HG02885 (cell line): ENCODE results near the gene FAM13A.
A peak's percentile ranks its signal among the peaks of the same experiment; 100 is the strongest.
"Not testable (repeated sequence)": the region's sequence is repeated elsewhere in the genome, so short reads cannot be mapped to it uniquely, and the experiment has no call there.

ENCODE experiments used
- ATAC-seq: cut with Tn5 transposase; IDR thresholded peaks from one replicate; pipeline ENCODE4 v1.9.1; 2021; ENCODE audit warnings: mild to moderate bottlenecking; ENCODE audit not compliant: unreplicated experiment, poor library complexity

The FAM13A gene

GRCh38 chr4:88865046-88865445, 191.9 kb downstream of the FAM13A start:
- no peak for ATAC-seq

GRCh38 chr4:88860586-88860985, 196.4 kb downstream of the FAM13A start:
- no peak for ATAC-seq

DNA sequence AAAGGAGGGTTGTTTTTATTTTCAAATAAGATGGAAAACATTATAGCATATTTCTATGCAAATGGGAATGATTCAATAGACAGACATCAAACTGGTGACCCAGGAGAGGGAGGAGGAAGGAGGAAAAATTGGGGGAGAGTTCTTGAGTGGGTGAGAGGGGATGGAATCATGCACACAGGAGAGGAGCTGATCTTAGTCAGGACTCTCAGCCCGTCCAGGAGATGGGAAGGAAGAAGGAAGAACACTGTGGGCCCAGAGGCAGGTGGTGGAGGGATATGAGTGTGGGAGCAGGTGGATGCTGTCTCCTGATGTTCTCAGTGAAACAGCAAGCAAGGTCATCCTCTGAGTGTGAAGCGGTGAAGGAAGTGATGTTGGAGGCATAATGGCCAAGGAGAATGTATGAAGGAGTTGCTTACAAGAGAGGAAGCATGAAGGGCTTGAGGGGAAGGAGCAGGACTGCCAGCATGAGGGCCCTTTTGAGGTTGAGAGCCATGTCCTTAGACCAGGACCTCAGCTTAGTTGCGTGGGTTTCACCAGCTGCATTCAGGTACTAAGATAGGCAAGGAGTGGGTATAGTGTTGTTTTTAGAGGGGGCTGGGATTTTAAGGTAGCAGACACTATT, 197.7 kb downstream of the FAM13A start:
- peak; percentile 14 for ATAC-seq

- peak; percentile 94 for ATAC-seq
These were observed 198.2 kb downstream of the FAM13A start for GRCh38 chr4:88858752-88859151.

- no peak for ATAC-seq
These were observed 199.4 kb downstream of the FAM13A start for GRCh38 chr4:88857588-88857987.

DNA sequence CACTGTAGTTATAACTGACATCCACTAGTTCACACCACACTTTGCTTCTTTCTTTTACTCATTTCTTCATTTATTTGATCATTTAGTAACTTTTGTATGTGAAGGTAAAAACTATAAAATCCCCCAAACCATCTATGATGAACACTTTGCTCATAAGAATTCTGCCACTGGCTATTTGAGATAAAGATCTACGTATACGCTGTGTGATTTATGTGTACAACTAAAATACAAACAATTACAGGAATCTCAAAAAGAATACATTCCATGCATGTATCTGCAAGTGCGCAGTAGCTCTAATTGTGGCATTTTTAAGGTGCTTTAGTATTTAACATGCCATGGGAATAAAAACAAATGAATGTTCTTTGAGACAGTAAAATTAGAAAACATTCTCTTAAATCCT, 202.5 kb downstream of the FAM13A start:
- no peak for ATAC-seq

- ATAC-seq: not testable (repeated sequence)
These were observed 203.4 kb downstream of the FAM13A start for GRCh38 chr4:88853583-88853982.

- no peak for ATAC-seq
These were observed 210.7 kb downstream of the FAM13A start for GRCh38 chr4:88846206-88846790.

DNA sequence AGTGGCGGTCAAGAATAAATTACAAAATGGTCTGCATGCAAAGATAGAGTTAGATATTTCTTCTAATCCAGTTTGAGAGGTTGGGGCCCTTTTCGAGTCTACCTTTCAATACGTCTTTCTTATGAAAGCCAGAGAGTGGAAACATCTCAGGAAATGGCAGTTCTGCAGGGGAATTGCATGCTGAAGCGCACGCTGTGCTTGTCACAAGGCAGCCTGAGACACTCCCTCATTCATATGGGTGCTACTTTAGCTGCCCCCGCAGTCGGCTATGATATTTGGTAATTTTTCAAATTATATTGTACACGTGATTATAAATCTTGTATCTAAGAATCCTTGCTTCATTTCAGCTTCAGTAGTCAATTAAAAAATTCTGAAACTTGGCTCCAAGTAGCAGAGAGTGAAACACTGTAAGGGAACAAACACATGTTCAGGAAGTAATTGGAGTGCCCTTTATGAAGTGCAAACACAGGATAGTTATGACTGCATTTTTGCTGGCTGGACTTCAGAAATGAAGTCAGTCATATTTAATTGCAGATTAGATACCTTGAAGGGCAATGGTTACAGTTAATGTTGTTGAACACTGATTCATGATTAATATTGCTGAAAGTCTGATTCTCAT, 213.8 kb downstream of the FAM13A start:
- no peak for ATAC-seq

DNA sequence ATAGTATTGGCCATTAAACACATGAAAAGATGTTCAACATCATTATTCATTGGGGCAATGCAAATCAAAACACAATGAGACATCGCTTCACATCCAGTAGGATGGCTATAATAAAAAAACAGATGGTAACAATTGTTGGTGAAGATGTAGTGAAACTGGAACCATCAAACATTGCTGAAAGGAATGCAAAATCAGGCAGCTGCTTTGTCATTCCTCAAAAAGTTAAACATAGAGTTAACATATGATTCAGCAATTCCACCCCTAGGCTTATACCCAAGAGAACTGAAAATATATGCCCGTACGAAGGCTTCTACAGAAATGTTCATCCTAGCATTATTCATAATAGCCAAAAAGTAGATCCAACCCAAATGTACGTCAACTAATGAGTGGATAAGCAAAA, 215.3 kb downstream of the FAM13A start:
- no peak for ATAC-seq

DNA sequence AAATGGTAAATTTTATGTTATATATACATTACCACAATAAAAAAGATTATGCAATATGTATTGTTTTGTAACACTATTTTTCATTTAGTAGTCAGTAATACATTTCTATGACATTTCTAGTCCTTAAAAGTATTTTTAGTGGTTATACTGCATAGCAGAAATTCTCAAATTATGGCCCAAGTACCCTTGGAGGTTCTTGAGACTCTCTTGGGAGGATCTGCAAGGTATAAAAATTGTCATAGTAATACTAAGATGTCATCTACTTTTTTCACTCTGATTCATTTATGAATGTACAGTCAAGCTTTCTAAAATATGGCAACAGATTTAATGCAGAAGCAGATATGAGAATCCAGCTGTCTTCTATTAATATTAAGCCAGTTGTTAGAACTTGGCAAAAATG, 220.8 kb downstream of the FAM13A start:
- ATAC-seq: no peak

DNA sequence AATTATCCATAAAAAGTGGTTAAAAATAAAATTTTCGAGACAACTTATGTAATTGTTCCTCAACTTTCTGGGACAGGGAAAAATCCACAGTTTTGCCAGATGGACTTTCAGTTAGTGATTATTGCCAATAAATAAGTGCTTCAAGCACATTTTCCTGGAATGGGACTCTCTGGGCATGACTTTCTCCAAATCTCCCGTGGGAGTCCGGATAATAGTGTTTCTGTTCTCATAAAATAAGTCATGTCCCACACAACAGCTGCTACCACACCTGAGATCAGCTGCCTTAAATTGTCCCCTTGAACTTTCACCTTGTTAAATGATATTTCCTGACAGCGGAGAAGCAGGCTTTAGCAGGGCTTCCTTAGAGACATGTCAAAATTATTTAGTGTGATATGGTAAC, 226.0 kb downstream of the FAM13A start:
- no peak for ATAC-seq

DNA sequence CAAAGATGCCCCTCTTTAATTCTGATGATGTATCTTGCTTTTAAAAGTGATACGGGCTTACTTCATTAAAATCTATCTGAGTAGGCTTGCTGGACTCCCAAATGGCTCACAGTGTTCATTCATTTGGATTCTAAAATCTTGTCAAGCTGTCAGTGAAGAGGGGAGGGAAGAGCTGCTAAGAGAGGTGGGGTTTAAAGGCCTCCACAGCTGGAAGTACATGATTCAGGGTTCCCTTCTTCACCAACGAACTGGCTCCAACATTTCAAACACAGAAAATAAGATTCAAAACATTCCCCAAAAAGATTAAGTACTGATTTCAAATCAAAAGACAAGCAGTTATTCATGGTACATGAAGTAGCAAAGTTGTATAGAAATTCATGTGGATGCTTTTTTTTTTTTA, 226.4 kb downstream of the FAM13A start:
- ATAC-seq: no peak

DNA sequence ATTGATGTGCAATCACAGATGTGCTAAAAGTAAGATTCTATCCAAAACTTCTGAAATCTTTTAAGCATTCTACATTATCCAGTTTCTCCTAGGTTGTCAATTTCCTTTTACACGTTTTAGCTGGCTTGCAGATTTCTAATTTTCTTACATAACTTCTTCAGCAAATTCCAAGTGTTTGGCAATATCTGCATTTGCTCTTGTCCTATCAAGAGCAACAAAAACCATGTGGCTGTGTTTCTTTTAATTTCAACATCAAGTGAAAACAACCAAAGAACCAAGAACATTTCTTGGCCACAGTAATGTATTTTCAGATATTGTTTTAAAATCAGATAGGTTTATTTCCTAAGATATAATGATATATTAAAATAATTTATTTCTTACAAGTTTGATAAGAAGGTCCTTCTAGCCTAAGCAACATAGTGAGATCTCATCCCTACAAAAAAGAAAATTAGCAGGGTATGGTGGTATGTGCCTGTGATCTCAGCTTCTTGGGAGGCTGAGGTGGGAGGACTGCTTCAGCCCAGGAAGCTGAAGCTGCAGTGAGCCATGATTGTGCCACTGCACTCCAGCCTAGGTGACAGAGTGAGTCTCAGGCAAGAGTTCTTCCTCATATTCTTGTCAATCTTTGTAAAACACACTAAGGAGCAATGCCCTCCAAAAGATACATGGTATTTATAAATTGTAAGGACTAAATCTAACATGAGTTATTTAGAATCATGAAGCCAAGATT, 228.0 kb downstream of the FAM13A start:
- ATAC-seq: no peak

- no peak for ATAC-seq
These were observed 229.5 kb downstream of the FAM13A start for GRCh38 chr4:88827442-88827841.

DNA sequence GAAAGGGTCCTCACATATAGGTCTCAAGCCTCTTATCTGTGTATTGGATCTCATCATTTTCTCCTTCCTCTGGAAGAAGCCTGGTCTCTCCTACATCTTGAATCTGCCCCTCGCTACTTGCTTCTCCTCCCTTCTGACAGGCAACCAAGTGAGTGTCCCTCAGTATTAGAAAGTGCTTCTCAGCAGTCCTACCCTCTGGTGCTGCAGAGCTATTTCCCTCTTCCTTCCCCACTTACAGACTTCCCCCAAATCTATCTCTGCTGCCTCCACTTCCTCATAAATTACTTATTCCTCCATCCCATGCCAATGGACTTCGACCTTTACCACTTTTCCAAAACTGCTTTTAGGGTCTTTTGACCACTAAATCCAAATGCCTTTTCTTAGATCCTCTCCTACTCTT, 230.2 kb downstream of the FAM13A start:
- no peak for ATAC-seq

DNA sequence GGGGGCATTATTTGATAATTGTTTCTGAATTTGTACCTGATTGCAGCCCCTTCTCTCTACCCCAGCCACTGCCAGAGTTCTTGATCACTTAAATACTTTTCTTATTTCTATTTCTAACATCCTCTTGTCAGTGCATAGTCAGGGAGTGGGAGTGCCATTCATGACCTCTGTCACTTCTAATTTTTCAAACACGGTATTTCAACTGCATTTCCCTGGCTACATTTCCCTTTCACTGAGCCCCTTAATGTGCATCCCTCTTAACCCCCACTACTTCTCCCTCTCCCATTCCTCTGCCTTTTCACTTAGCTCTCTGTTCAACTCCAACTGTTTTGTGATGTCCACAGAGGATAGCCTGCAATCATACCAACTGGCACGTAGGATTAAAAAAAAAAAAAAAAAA, 231.1 kb downstream of the FAM13A start:
- no peak for ATAC-seq

GRCh38 chr4:88823058-88823919, 233.7 kb downstream of the FAM13A start:
- peak; percentile 97 for ATAC-seq

DNA sequence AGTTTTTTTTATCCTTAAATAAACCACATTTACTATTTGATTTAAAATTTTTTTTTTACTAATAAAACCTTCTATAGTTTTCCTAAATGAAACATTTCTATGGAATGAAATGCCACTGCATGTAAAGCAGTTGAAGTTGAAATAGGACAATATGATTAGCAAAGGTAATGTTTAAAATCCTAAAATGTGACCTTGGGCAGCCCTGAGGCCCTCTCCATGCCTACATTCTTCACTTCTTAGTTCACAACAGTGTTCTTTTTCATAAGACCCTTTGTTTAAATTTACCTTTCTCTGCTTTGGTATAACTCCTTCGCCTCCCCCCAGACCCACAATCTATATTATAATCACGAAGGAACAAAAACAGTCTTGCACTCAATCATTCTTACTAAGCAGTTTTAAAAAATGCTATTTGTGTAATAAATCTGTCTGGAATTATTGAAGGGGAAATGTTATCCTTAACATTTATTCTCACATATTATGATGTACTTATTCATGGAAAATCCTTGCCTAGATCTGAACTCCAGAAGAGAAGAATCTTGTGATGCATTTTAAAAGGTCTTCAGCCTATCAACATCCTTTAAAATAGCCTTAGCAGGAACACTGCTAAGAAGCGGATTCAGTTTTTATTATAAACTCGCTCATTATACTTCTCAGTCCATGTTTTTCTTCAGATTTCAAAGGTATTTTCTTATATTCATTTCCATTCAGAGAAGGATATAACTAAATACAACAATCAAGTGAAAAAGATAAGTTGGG, 234.8 kb downstream of the FAM13A start:
- no peak for ATAC-seq

DNA sequence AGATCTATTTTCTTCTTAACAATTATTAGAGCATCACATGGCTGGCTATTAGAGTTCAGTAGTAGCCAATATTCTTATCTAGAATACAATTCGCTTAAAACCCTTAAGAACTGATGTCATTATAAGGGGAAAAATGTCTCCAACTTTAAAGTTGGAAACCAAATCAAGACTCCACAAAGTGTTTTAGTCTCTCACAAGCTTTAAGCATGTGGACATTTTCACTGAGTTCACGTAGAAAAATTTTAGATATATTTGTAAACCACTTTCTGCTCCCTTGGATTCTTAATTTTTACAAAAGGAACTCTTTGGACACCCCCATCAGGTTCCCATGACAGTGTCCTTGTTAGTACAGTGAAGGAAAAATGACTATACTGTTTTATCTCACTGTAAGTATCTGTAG, 235.5 kb downstream of the FAM13A start:
- no peak for ATAC-seq
